ENCODE data around the gene KTI12.
A peak's percentile ranks its signal among the peaks of the same experiment; 100 is the strongest.
"Not testable (repeated sequence)": the region's sequence is repeated elsewhere in the genome, so short reads cannot be mapped to it uniquely, and the experiment has no call there.

Gene KTI12

DNA sequence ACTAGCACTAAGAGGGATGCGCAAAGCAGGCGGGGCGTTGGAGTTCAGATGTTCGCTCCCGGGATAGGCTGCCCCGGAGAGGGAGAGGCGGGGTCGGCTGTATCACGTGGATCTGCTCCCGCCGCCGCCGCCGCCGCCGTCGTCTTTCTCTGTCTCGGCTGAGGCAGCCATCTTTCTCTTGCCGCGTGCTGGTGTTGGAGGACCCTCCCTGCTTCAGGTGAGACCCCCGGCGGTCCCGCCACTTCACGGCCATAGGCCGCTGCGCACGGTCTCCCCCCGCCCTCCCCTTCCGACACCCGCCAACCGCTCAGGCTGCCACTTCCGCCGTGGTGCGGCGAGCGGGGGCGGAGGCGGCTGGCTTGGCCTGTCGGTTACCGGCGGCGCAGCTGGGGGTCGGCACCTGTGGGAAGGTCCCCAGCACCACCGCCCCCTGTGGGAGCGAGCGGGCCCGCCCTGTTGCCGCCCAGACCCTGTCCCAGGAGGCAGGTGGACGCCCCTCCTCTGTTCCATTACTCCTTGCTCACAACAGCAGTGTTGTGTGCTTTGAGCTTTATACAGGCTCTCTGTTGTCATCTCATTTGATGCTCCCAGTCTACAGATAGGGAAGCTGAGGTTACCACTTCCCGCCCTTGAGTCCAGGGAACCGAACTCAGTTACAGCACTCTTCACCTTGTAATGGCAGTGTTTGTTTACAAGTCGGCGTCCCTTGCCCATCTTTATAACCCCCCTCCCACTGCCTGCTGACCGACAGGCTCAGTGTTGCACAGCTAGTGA, 22.7 kb upstream of the KTI12 start, which contains the start of gene BTF3L4:
Gene BTF3L4 (plus strand): TSS at position 133 of the 774 bp plus-strand sequence. CDS start 3,553 bp downstream, outside the sequence.
- peaks cover 35% of the 10 kb centered on the region for H3K4me1 ChIP-seq (ENCODE audit: control insufficient read depth, insufficient read depth, low read length)
- peaks cover 15% of the 10 kb centered on the region for H3K36me3 ChIP-seq (ENCODE audit: insufficient read depth, low read length)
- peak within 1 kb of the TSS; percentile 97 for H3K4me3 ChIP-seq (ENCODE audit: low read length)
- H3K9me3 ChIP-seq (replicated peaks; ENCODE audit: low read length), result no peaks in the 10 kb centered on the region
- no peaks in the 10 kb centered on the region for H3K27me3 ChIP-seq (ENCODE audit: control insufficient read depth, insufficient read depth, low read length)
- peak within 1 kb of the TSS; percentile 94 for H3K9ac ChIP-seq (ENCODE audit: low read depth, low read length)
- H3K4me2 ChIP-seq (ENCODE audit: low read length), result peak within 1 kb of the TSS; percentile 96

GRCh38 chr1:52055866-52056162, 22.2 kb upstream of the KTI12 start:
- Histone ChIP-seq H3K4me3 (ENCODE audit: low read length) (peak overlapping the region; percentile 97), H3K36me3 (ENCODE audit: insufficient read depth, low read length) (peaks cover 14% of the 10 kb centered on the region), H3K9ac (ENCODE audit: low read depth, low read length) (peak overlapping the region; percentile 94), H3K9me3 (replicated peaks; ENCODE audit: low read length) (no peaks in the 10 kb centered on the region), H3K27me3 (ENCODE audit: control insufficient read depth, insufficient read depth, low read length) (no peaks in the 10 kb centered on the region), H3K4me1 (ENCODE audit: control insufficient read depth, insufficient read depth, low read length) (peaks cover 35% of the 10 kb centered on the region), H3K4me2 (ENCODE audit: low read length) (peak overlapping the region; percentile 96)

GRCh38 chr1:52055066-52055865, 21.7 kb upstream of the KTI12 start, which contains the start of gene TXNDC12:
Gene TXNDC12 (minus strand): TSS chr1:52055191. CDS start chr1:52055096, 95 bp downstream.
- no peaks in the 10 kb centered on the region for H3K27me3 ChIP-seq (ENCODE audit: control insufficient read depth, insufficient read depth, low read length)
- H3K9me3 ChIP-seq (replicated peaks; ENCODE audit: low read length), result no peaks in the 10 kb centered on the region
- H3K4me2 ChIP-seq (ENCODE audit: low read length), result peak within 1 kb of the TSS; percentile 96
- peak within 1 kb of the TSS; percentile 94 for H3K9ac ChIP-seq (ENCODE audit: low read depth, low read length)
- H3K4me1 ChIP-seq (ENCODE audit: control insufficient read depth, insufficient read depth, low read length), result peaks cover 35% of the 10 kb centered on the region
- peaks cover 14% of the 10 kb centered on the region for H3K36me3 ChIP-seq (ENCODE audit: insufficient read depth, low read length)
- H3K4me3 ChIP-seq (ENCODE audit: low read length), result peak within 1 kb of the TSS; percentile 97

- Histone ChIP-seq H3K36me3 (ENCODE audit: insufficient read depth, low read length) (peaks cover 7% of the 10 kb centered on the region), H3K4me3 (ENCODE audit: low read length) (peak overlapping the region; percentile 97), H3K9me3 (replicated peaks; ENCODE audit: low read length) (no peaks in the 10 kb centered on the region), H3K9ac (ENCODE audit: low read depth, low read length) (peak overlapping the region; percentile 94), H3K4me1 (ENCODE audit: control insufficient read depth, insufficient read depth, low read length) (peaks cover 33% of the 10 kb centered on the region), H3K4me2 (ENCODE audit: low read length) (peak overlapping the region; percentile 96), H3K27me3 (ENCODE audit: control insufficient read depth, insufficient read depth, low read length) (no peaks in the 10 kb centered on the region)
Measured at GRCh38 chr1:52054496-52055065, 21.0 kb upstream of the KTI12 start.

DNA sequence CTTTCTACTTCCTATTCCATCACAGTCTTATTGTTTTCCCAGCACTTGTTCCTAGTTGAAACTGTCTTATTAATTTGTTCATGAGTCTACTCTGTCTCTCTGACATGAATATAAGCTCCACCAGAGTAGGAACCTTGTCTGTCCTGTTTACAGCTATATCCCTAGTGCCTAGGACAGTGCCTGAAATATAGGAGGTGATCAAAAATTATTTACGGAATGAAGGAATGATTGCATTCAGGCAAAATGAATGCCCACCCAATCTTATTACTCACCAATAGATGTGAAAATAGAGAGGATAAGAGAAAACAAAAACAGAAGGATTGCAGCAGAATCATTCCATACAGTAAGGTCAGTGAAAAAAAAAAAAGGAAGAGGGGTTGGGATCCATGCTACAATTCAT, 20.3 kb upstream of the KTI12 start:
- Histone ChIP-seq H3K4me1 (ENCODE audit: control insufficient read depth, insufficient read depth, low read length) (peaks cover 28% of the 10 kb centered on the region), H3K4me3 (ENCODE audit: low read length) (peak overlapping the region; percentile 97), H3K36me3 (ENCODE audit: insufficient read depth, low read length) (peaks cover 7% of the 10 kb centered on the region), H3K4me2 (ENCODE audit: low read length) (peak overlapping the region; percentile 96), H3K27me3 (ENCODE audit: control insufficient read depth, insufficient read depth, low read length) (no peaks in the 10 kb centered on the region), H3K9me3 (replicated peaks; ENCODE audit: low read length) (no peaks in the 10 kb centered on the region), H3K9ac (ENCODE audit: low read depth, low read length) (peak overlapping the region; percentile 94)

DNA sequence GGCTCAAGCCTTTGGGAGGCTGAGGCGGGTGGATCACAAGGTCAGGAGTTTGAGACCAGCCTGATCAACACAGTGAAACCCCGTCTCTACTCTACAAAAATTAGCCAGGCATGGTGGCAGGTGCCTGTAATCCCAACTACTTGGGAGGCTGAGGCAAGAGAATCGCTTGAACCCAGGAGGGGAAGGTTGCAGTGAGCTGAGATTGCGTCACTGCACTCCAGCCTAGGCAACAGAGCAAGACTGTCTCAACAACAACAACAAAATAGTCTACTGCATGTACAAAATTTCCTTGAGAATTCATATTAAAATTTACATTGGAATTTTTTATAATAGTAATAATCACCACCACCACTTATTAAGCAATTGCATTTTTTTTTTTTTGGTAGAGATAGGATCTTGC, 15.7 kb upstream of the KTI12 start:
- not testable (repeated sequence) for H3K4me2 ChIP-seq (ENCODE audit: low read length); H3K27me3 ChIP-seq (ENCODE audit: control insufficient read depth, insufficient read depth, low read length); H3K4me3 ChIP-seq (ENCODE audit: low read length); H3K9ac ChIP-seq (ENCODE audit: low read depth, low read length); H3K36me3 ChIP-seq (ENCODE audit: insufficient read depth, low read length); H3K4me1 ChIP-seq (ENCODE audit: control insufficient read depth, insufficient read depth, low read length); H3K9me3 ChIP-seq (replicated peaks; ENCODE audit: low read length)

- peaks cover 10% of the 10 kb centered on the region for H3K36me3 ChIP-seq (ENCODE audit: insufficient read depth, low read length)
- H3K4me3 ChIP-seq (ENCODE audit: low read length); H3K9ac ChIP-seq (ENCODE audit: low read depth, low read length); H3K4me2 ChIP-seq (ENCODE audit: low read length); H3K27me3 ChIP-seq (ENCODE audit: control insufficient read depth, insufficient read depth, low read length); H3K4me1 ChIP-seq (ENCODE audit: control insufficient read depth, insufficient read depth, low read length); H3K9me3 ChIP-seq (replicated peaks; ENCODE audit: low read length): not testable (repeated sequence)
Measured at GRCh38 chr1:52045666-52046195, 12.1 kb upstream of the KTI12 start.

- no peaks in the 10 kb centered on the region for H3K4me1 ChIP-seq (ENCODE audit: control insufficient read depth, insufficient read depth, low read length)
Measured at GRCh38 chr1:52045236-52045635, 11.6 kb upstream of the KTI12 start.

DNA sequence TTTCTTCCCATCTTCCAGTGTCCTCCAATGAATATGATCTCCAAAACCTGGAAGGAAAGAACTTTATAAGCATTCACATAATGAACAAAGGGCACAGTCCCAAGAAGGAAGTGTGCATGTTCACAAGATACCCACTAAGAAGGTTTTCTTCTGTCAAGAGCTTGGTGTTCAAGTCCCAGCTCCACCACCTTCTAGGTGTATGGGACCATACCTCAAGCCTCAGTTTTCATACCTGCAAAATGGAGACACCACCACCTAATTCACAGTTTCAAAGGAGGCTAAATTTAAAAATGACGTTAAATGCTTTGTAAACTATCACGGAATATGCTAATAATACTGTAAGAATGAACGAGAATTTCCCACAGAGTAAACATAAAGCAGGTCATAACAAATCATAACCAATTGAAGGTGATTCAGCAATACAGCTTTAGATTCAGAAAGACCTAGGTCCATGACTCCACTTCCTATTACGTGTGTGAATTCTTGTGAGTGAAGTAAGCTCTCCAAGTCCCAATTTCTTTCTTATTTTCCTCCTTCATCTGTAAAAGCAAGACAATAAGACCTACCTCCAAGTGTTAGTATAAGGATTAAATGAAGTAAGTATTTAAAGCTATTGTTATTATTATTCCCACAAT, 8.1 kb upstream of the KTI12 start:
- no peak overlapping the region for H3K4me3 ChIP-seq (ENCODE audit: low read length)
- H3K9me3 ChIP-seq (replicated peaks; ENCODE audit: low read length), result no peaks in the 10 kb centered on the region
- peaks cover 16% of the 10 kb centered on the region for H3K36me3 ChIP-seq (ENCODE audit: insufficient read depth, low read length)
- no peak overlapping the region for H3K9ac ChIP-seq (ENCODE audit: low read depth, low read length)
- H3K4me1 ChIP-seq (ENCODE audit: control insufficient read depth, insufficient read depth, low read length), result no peaks in the 10 kb centered on the region
- no peak overlapping the region for H3K4me2 ChIP-seq (ENCODE audit: low read length)
- H3K27me3 ChIP-seq (ENCODE audit: control insufficient read depth, insufficient read depth, low read length), result no peaks in the 10 kb centered on the region

More at GRCh38 chr1:52045236-52045635, 11.6 kb upstream of the KTI12 start:
- Histone ChIP-seq H3K36me3 (ENCODE audit: insufficient read depth, low read length) (peaks cover 6% of the 10 kb centered on the region), H3K9me3 (replicated peaks; ENCODE audit: low read length) (no peaks in the 10 kb centered on the region), H3K4me2 (ENCODE audit: low read length) (no peak overlapping the region), H3K27me3 (ENCODE audit: control insufficient read depth, insufficient read depth, low read length) (no peaks in the 10 kb centered on the region), H3K4me3 (ENCODE audit: low read length) (no peak overlapping the region), H3K9ac (ENCODE audit: low read depth, low read length) (no peak overlapping the region)

DNA sequence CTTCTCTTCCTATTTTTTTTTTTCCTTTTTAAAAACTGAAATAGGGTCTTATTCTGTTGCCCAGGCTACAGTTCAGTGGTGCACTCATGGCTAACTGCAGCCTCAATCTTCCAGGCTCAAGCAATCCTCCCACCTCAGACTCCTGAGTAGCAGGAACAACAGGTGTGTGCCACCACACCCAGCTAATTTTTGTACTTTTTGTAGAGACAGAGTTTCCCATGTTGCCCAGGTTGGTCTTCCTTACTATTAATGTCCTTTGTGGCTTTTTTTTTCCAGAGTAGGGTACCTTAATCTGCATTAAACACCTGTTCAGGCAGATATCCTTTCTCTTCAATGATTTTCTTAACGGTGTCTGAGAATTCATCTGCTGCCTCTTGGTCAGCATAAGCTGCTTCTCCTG, 4.3 kb upstream of the KTI12 start:
- Histone ChIP-seq H3K4me3 (ENCODE audit: low read length) (no peak overlapping the region), H3K36me3 (ENCODE audit: insufficient read depth, low read length) (peaks cover 16% of the 10 kb centered on the region), H3K4me1 (ENCODE audit: control insufficient read depth, insufficient read depth, low read length) (peaks cover 5% of the 10 kb centered on the region), H3K9ac (ENCODE audit: low read depth, low read length) (no peak overlapping the region), H3K4me2 (ENCODE audit: low read length) (no peak overlapping the region), H3K27me3 (ENCODE audit: control insufficient read depth, insufficient read depth, low read length) (no peaks in the 10 kb centered on the region), H3K9me3 (replicated peaks; ENCODE audit: low read length) (no peaks in the 10 kb centered on the region)

DNA sequence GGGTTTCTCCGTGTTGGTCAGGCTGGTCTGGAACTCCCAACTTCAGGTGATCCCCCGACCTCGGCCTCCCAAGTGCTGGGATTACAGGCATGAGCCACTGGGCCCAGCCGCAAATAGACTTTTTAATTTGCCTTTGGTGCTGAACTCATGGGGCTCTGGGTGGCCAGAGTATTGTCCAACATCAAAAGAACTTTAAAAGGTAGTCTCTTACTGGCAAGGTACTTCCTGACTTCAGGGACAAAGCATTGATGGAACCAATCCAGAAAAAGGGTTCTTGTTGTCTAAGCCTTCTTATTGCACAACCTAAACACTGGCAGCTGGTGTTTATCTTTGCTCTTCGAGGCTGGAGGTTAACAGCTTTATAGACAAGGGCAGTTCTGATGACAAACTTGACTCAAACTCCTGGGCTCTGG, 3.8 kb upstream of the KTI12 start:
- peaks cover 16% of the 10 kb centered on the region for H3K36me3 ChIP-seq (ENCODE audit: insufficient read depth, low read length)
- H3K4me2 ChIP-seq (ENCODE audit: low read length), result no peak overlapping the region
- no peak overlapping the region for H3K4me3 ChIP-seq (ENCODE audit: low read length)
- no peaks in the 10 kb centered on the region for H3K9me3 ChIP-seq (replicated peaks; ENCODE audit: low read length)
- H3K9ac ChIP-seq (ENCODE audit: low read depth, low read length), result no peak overlapping the region
- no peaks in the 10 kb centered on the region for H3K27me3 ChIP-seq (ENCODE audit: control insufficient read depth, insufficient read depth, low read length)
- H3K4me1 ChIP-seq (ENCODE audit: control insufficient read depth, insufficient read depth, low read length), result peaks cover 5% of the 10 kb centered on the region

Data from skeletal muscle satellite cell (primary cell).